Thyroid gland (tissue), 4 donors: ENCODE results near the gene PNKD.
A peak's percentile ranks its signal among the peaks of the same experiment; 100 is the strongest.

Experiments
- CTCF ChIP-seq, 6 experiments: fragments of 200-600 bp in 3 of 6; fragments of 450-650 bp in 3 of 6; sonication (generic) in 3 of 6; IDR thresholded peaks; one replicate each; pipeline ENCODE4 v1.5.1; 2016 to 2019; ENCODE audit warnings: antibody characterized with exemption in 6 of 6, mild to moderate bottlenecking in 2 of 6, inconsistent platforms in 1 of 6, moderate library complexity in 1 of 6
- POLR2A ChIP-seq, 2 donors: fragments of 450-650 bp; IDR thresholded peaks; one replicate each; pipeline ENCODE4 v1.6.1; 2017; ENCODE audit warnings: antibody characterized with exemption in 2 of 2, mild to moderate bottlenecking in 2 of 2, moderate library complexity in 1 of 2

- no peak for TF ChIP-seq CTCF (IDR thresholded peaks at IDR 0.05)
- peak in 1 of 2 donors; percentile 34 for TF ChIP-seq POLR2A (IDR thresholded peaks at IDR 0.05)
Observed at GRCh38 chr2:218282173-218282991, 12.1 kb downstream of the PNKD start.
